ENCODE data around the gene OAF. TPM values are rescaled to one million over a fixed set of nuclear protein-coding genes. Genes with fewer than 3 reads are reported as not detected.

Gene OAF
- total RNA-seq, 1 experiment from 2014 or later = 25.0 TPM

- ChIA-PET CTCF (interaction anchor here (0.6 to 1.0 kb wide), 3 partner anchors 12 to 128 kb away, joined by 3 read pairs; no protein-coding TSS in a partner anchor), POLR2A (ENCODE audit: low non-redundant PET) (no interaction called here)
- H3K27me3 ChIP-seq (replicated peaks; ENCODE audit: insufficient read depth, low read depth, low read length, poor library complexity) = peaks cover 42% of the 10 kb centered on the region
- TF ChIP-seq, protein P1, sequence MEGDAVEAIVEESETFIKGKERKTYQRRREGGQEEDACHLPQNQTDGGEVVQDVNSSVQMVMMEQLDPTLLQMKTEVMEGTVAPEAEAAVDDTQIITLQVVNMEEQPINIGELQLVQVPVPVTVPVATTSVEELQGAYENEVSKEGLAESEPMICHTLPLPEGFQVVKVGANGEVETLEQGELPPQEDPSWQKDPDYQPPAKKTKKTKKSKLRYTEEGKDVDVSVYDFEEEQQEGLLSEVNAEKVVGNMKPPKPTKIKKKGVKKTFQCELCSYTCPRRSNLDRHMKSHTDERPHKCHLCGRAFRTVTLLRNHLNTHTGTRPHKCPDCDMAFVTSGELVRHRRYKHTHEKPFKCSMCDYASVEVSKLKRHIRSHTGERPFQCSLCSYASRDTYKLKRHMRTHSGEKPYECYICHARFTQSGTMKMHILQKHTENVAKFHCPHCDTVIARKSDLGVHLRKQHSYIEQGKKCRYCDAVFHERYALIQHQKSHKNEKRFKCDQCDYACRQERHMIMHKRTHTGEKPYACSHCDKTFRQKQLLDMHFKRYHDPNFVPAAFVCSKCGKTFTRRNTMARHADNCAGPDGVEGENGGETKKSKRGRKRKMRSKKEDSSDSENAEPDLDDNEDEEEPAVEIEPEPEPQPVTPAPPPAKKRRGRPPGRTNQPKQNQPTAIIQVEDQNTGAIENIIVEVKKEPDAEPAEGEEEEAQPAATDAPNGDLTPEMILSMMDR (conservative IDR thresholded peaks at IDR 0.05; ENCODE audit: low read depth, low read length) = peak; percentile 81
- TF ChIP-seq EZH2 (IDR thresholded peaks at IDR 0.05; ENCODE audit: borderline replicate concordance, low read depth, low read length, poor library complexity, severe bottlenecking) = no peak
- intact Hi-C loops (cut with micrococcal nuclease; ENCODE audit: unreplicated experiment) = loop anchor here (5.0 kb wide), 1 partner anchor 502 kb away; no protein-coding TSS in a partner anchor
- peak overlapping the region; percentile 57 for H3K4me3 ChIP-seq (ENCODE audit: low read depth, low read length, poor library complexity, severe bottlenecking)
- DNase-seq (ENCODE audit: low spot score) = peak; percentile 78
- H3K4me1 ChIP-seq (ENCODE audit: insufficient read depth, low read length, poor library complexity, severe bottlenecking) = peaks cover 6% of the 10 kb centered on the region
- no TSS peak for BruUV-seq (replicated peaks)
- H3K9me3 ChIP-seq (ENCODE audit: low read depth, low read length, poor library complexity, severe bottlenecking) = no peaks in the 10 kb centered on the region
- no peak overlapping the region for H3K27ac ChIP-seq (ENCODE audit: low read depth, low read length, poor library complexity, severe bottlenecking)
- no peaks in the 10 kb centered on the region for H3K36me3 ChIP-seq (ENCODE audit: insufficient read depth, low read length, poor library complexity, severe bottlenecking)
These were observed 41.7 kb upstream of the OAF start for GRCh38 chr11:120168960-120169681.

DNA sequence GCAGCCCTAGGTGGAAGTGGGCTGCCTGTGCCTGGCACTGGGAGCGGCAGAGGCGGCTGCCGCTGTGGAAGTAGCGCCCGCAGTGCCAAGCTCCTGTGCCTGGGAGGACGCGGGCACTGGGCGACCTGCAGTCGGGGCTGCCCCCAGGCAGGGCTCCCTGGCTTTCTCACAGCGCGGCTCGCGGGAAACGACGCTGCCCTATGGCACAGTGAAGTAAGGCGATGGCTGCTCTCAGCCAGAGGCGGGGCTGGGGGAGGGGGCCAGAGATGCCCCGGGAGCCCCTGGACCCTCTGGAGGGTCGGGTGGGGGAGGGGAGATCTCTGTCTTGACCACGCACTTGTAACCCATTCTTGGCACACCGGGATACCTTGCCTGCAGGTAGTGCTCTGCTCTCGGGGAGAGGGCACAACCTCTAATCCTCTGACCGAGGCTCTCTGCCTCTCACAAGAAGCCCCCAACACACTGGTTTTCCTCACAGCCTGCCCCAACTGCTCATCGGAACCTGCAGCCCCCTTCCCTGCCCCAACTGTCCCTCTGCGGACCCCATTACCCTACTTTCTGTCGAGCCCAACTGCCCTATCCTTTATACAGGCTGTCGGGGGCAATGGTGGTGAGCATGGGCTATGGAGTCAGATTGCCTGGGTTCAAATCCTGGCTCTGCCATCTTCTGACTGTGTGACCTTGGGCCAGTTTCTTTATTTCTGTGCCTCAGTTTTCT lies 40.7 kb upstream of the OAF start:
- no TSS peak for BruUV-seq (replicated peaks)
- POLR2A ChIA-PET (ENCODE audit: low non-redundant PET) = no interaction called here
- Histone ChIP-seq H3K4me1 (ENCODE audit: insufficient read depth, low read length, poor library complexity, severe bottlenecking) (peaks cover 6% of the 10 kb centered on the region), H3K27me3 (replicated peaks; ENCODE audit: insufficient read depth, low read depth, low read length, poor library complexity) (peaks cover 38% of the 10 kb centered on the region), H3K27ac (ENCODE audit: low read depth, low read length, poor library complexity, severe bottlenecking) (no peak overlapping the region), H3K4me3 (ENCODE audit: low read depth, low read length, poor library complexity, severe bottlenecking) (peak overlapping the region; percentile 57), H3K36me3 (ENCODE audit: insufficient read depth, low read length, poor library complexity, severe bottlenecking) (no peaks in the 10 kb centered on the region), H3K9me3 (ENCODE audit: low read depth, low read length, poor library complexity, severe bottlenecking) (no peaks in the 10 kb centered on the region)
- intact Hi-C loops (cut with micrococcal nuclease; ENCODE audit: unreplicated experiment) = loop anchor here (5.0 kb wide), 1 partner anchor 503 kb away; no protein-coding TSS in a partner anchor
- no peak for DNase-seq (ENCODE audit: low spot score)
- no peak for TF ChIP-seq EZH2 (IDR thresholded peaks at IDR 0.05; ENCODE audit: borderline replicate concordance, low read depth, low read length, poor library complexity, severe bottlenecking)
- TF ChIP-seq, protein P1 (conservative IDR thresholded peaks at IDR 0.05; ENCODE audit: low read depth, low read length) = no peak
- CTCF ChIA-PET = interaction anchor here (0.5 kb wide), 1 partner anchor 1349 kb away, joined by 3 read pairs; no protein-coding TSS in a partner anchor

- no TSS peak for BruUV-seq (replicated peaks)
- Histone ChIP-seq H3K4me1 (ENCODE audit: insufficient read depth, low read length, poor library complexity, severe bottlenecking) (peaks cover 6% of the 10 kb centered on the region), H3K4me3 (ENCODE audit: low read depth, low read length, poor library complexity, severe bottlenecking) (no peak overlapping the region), H3K36me3 (ENCODE audit: insufficient read depth, low read length, poor library complexity, severe bottlenecking) (no peaks in the 10 kb centered on the region), H3K27ac (ENCODE audit: low read depth, low read length, poor library complexity, severe bottlenecking) (no peak overlapping the region), H3K9me3 (ENCODE audit: low read depth, low read length, poor library complexity, severe bottlenecking) (no peaks in the 10 kb centered on the region), H3K27me3 (replicated peaks; ENCODE audit: insufficient read depth, low read depth, low read length, poor library complexity) (peaks cover 37% of the 10 kb centered on the region)
- intact Hi-C loops (cut with micrococcal nuclease; ENCODE audit: unreplicated experiment) = no loop called here
- ChIA-PET CTCF (interaction anchor here (0.7 to 0.8 kb wide), 2 partner anchors 132 to 582 kb away, joined by 3 read pairs; no protein-coding TSS in a partner anchor), POLR2A (ENCODE audit: low non-redundant PET) (no interaction called here)
- DNase-seq (ENCODE audit: low spot score) = no peak
- TF ChIP-seq EZH2 (IDR thresholded peaks at IDR 0.05; ENCODE audit: borderline replicate concordance, low read depth, low read length, poor library complexity, severe bottlenecking) = no peak
These were observed 40.0 kb upstream of the OAF start for GRCh38 chr11:120170741-120171261.

Data from A673 (cell line).